HG03135 (cell line): ENCODE data around the gene SLC25A22.

ENCODE experiments used
- ATAC-seq: cut with Tn5 transposase; IDR thresholded peaks from one replicate; pipeline ENCODE4 v1.9.1; 2021; ENCODE audit warnings: mild to moderate bottlenecking, moderate library complexity; ENCODE audit not compliant: unreplicated experiment

The SLC25A22 gene

DNA sequence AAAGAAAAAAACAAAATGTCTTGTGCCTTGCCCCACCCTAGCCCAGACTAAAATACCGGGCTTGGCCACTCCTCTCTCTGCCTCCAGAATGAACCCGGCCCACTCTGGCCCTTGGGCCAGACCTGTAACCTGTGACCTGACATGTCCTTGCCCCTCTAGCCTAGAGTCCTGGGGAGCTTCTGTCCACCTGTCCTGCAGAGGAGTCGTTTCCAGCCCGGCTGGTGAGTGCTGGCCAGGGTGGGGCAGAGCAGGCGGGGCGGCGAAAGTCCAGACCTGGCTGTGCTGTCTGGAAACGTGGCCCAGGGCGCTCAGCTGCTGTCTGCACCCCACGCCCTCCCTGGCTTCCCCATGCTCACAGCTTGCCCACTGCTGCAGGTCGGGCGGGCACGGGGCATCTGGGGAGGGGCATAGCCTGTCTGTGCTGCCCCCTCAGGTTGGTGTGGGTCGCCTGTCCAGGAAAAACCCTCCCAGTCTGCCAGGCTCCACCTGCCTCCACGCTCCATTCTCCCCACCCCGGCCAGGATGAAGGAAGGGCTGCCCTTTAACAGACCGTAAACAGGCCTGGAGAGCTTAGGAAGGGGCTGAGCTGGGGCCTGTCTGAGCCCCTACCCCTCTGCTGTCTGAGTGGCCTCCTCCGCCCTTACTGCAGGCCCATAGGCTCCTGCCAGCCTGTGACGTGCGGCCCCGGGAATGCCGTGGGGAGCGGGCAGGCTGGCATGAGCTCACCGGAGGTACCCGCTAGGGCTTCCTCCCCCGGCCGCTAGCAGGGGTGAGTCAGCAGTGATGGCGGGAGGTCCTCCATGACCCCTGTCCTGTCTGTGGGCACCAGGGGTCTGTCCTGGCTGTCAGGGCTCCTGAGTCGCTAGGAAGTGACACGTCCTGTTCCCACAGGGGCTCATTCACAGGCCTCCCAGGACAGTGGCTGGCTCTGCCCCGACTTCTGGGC lies 36.6 kb upstream of the SLC25A22 start:
- no peak for ATAC-seq

DNA sequence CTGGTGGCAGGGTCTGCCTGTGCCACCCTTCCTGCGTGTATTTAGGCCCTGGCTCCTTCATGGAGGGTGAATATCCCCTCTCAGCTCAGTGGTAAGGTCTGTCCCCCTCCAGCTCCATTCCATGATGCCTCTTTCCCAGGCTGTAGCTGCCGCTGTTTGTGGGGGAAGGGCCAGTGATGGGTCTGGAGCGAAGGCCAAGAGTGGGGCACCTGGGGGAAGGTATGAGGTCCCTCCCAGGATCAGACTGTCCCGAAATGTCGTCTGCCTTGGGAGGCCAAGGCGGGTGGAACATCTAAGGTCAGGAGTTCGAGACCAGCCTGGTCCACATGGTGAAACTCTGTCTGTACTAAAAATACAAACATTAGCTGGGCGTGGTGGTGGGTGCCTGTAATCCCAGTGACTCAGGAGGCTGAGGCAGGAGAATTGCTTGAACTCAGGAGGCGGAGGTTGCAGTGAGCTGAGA lies 35.8 kb upstream of the SLC25A22 start:
- ATAC-seq = no peak

DNA sequence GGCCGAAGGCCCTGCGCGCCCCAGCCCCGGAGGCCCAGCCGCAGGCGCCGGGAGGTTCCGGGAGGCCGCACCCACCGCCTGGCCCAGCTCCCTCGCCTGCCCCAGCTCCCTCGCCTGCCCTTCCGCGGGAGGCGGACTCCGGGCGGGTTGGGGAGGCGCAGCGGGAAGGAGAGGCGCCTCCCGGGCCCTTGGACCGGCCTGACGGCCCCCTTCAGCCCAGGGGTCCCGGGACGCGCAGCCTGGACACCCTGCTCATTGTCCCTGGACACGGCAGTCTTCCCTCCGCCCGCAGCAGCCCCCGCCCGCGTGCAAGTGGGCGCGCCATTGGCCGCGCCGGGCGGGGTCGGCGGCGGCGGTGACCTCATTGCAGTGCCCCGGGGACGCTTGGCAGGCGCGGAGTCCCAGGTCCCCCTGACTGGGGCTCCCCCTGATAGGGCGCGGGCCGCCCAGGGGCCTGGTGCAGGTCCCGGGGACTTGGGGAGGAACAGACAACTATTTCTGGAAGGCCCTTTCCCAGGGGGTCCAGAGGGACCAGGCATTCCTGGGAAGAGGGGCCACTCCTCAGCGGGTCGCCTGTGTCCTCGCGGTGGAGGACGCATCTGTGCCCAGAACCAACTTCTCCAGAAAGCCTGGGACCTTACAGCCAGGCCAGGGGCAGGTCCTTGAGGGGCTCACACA lies 35.2 kb upstream of the SLC25A22 start:
- no peak for ATAC-seq

DNA sequence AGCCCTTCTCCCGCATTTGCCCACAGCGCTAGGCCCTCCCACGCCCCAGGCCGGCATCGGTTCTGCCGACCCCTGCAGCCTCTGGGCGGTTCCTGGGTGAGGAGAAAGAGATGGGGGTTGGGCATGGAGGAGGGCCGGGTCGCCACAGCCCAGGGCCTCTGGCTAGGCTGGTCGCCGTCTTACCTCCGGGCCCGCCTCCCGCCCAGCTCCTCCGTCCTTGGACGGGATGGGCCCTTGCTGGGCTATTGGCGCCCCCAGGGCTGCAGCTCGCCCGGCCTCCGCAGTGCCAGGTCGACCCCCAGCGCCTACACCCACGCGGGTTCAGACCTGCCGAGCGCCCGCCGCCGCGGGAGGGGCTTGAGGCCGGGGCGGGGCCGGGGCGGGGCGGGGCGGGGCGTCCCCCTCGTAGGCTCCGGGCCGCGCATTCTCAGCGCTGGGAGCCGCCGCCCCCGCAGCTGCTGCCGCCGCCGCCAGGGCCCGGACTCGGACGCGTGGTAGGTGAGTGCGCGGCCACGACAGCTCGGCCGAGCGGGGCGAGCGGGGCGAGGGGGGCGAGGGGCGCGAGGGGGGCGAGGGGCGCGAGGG lies 34.5 kb upstream of the SLC25A22 start, which contains the start of gene CD151:
CD151 (plus strand) TSS at position 424 of the 585 bp plus-strand sequence. CDS start 3,118 bp downstream, outside the sequence.
- ATAC-seq = no peak

GRCh38 chr11:831961-832528 lies 34.0 kb upstream of the SLC25A22 start:
- ATAC-seq = no peak

DNA sequence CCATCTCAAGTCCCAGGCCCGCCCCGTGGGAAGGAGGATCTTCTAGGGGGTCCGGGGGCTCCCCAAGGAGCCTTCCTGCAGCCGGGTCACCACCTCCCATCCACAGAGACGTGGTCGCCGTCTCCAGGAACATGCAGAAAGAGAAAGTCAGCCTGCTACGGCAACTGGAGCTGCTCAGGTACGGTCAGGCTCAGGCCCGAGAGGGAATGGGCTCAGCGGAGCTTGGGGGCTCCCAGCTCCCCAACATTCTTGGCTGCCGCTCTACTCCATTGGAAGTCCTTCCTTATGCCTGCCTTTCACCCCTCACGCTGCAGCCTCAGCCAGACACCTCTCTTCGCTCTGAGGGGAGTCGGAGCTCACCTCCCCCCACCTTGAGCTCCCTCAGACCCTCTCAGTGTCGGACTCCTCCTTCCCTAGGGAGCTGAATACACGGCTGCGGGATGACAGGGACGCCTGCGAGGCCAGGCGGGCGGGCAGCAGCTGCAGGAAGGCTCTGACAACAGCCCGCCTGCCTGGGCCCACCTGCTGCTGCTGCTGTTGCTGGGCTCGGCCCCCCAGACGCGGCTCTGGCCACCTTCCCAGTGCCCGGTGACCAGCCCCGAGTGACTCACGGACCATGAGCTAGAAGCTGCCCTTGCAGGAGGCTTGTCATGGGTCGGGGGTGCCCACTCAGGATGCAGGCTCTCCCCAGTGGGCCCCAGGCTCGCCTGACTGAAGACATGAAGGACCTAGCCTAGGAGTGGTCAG lies 33.2 kb upstream of the SLC25A22 start:
- no peak for ATAC-seq

DNA sequence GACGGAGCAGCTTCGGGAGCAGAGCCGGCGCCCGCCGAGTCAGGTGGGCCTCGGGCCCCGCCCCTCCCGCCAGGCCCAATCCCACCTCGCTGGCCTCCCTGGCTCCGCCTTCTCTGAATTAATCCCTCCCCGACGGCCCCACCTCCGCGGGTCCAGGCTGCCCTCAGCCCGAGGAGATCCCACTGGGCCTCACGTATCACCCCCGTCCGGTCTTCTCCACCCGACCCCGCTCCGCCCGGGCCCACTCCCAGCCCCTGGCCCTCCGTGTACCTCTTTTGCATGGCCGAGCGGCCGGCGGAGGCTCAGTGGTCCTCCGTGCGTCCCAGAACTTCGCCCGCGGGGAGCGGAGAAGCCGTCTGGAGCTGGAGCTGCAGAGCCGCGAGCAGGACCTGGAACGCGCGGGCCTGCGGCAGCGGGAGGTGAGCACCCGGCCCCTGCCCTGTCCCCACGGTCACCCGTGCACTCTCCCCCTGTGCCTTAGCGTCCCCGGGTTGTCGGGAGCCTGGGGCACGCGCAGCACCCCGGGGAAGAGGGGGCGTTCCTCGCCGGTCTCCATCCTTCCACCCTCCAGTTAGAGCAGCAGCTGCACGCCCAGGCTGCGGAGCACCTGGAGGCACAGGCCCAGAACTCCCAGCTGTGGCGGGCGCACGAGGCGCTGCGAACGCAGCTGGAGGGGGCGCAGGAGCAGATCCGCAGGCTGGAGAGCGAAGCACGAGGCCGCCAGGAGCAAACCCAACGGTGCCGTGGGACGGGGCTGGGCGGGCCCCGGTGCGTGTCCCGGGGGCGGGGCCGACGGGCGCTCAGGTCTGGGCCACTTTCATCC lies 32.4 kb upstream of the SLC25A22 start:
- ATAC-seq = no peak

DNA sequence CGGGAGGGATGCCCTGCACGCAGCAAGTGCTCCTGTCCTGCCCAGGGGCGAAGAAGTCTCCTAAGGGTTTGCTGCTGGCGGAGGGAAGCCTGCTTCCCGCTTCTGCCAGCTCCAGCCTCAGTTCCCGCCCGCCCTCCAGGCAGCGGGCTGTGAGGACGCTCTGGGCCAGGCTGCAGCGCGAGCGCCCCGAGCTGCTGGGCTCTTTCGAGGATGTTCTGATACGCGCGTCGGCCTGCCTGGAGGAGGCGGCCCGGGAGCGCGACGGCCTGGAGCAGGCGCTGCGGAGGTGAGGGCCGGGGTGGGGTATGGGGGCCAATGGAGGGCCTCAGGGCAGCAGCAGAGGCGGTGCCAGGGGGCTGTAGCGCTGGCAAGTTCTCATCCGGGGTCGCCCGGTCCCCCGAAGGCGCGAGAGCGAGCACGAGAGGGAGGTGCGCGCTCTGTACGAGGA lies 31.8 kb upstream of the SLC25A22 start:
- ATAC-seq = no peak

GRCh38 chr11:829176-829846 lies 31.2 kb upstream of the SLC25A22 start:
- no peak for ATAC-seq

- ATAC-seq = no peak
These were observed 30.6 kb upstream of the SLC25A22 start for GRCh38 chr11:828506-829175.

- ATAC-seq = no peak
These were observed 29.8 kb upstream of the SLC25A22 start, which contains the start of gene CRACR2B for GRCh38 chr11:827897-828192. TSS of gene CRACR2B (plus strand) at chr11:827919. CDS start at chr11:828608, 689 bp downstream.

- peak; percentile 39 for ATAC-seq
These were observed 29.2 kb upstream of the SLC25A22 start for GRCh38 chr11:827146-827896.

GRCh38 chr11:826836-827145 lies 28.7 kb upstream of the SLC25A22 start:
- peak; percentile 3 for ATAC-seq

GRCh38 chr11:826227-826621 lies 28.1 kb upstream of the SLC25A22 start:
- no peak for ATAC-seq

GRCh38 chr11:825366-826226 lies 27.5 kb upstream of the SLC25A22 start:
- ATAC-seq = no peak

GRCh38 chr11:824942-825341 lies 26.9 kb upstream of the SLC25A22 start:
- ATAC-seq = no peak

- no peak for ATAC-seq
These were observed 26.3 kb upstream of the SLC25A22 start for GRCh38 chr11:824292-824880.
